ENCODE data around the gene MGST2. TPM values are rescaled to one million over a fixed set of nuclear protein-coding genes. Genes with fewer than 3 reads are reported as not detected.
"Not testable (repeated sequence)": the region's sequence is repeated elsewhere in the genome, so short reads cannot be mapped to it uniquely, and the experiment has no call there.

Gene MGST2
- total RNA-seq, 1 donor, result 3.6 TPM

DNA sequence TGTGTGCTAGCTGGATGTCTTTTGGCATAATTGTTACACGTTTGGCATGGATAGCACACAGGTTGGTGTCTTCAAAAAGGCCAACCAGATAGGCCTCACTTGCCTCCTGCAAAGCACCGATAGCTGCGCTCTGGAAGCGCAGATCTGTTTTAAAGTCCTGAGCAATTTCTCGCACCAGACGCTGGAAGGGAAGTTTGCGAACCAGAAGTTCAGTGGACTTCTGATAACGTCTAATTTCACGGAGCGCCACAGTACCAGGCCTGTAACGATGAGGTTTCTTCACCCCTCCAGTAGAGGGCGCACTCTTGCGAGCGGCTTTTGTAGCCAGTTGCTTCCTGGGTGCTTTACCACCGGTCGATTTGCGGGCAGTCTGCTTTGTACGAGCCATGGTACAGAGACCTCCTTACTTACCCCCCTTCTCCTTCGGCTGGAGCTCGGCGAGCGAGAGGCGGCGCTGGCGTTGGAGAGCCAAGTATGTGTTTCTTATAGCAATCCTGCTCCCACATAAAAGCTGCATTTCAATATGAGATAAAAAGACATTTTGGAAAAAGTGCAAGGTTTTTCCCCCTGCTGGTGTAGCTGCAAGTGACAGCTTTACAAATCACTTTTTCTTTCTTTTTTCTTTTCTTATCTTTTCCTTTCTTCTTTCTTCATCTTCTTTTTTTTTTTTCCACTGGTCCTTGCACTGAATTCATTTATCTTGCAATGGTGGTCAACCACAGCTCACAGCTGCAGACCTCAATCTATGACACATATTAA is 32.7 kb downstream of the MGST2 start:
- not testable (repeated sequence) for DNase-seq (ENCODE audit: low read depth)

GRCh38 chr4:139700568-139700967 is 34.9 kb downstream of the MGST2 start:
- TF ChIP-seq, protein P1, sequence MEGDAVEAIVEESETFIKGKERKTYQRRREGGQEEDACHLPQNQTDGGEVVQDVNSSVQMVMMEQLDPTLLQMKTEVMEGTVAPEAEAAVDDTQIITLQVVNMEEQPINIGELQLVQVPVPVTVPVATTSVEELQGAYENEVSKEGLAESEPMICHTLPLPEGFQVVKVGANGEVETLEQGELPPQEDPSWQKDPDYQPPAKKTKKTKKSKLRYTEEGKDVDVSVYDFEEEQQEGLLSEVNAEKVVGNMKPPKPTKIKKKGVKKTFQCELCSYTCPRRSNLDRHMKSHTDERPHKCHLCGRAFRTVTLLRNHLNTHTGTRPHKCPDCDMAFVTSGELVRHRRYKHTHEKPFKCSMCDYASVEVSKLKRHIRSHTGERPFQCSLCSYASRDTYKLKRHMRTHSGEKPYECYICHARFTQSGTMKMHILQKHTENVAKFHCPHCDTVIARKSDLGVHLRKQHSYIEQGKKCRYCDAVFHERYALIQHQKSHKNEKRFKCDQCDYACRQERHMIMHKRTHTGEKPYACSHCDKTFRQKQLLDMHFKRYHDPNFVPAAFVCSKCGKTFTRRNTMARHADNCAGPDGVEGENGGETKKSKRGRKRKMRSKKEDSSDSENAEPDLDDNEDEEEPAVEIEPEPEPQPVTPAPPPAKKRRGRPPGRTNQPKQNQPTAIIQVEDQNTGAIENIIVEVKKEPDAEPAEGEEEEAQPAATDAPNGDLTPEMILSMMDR (IDR thresholded peaks at IDR 0.05; ENCODE audit: insufficient read depth, low read length), result no peak
- no peak overlapping the region for H3K4me3 ChIP-seq (ENCODE audit: low read depth, low read length)
- DNase-seq (ENCODE audit: low read depth), result no peak

More for the DNA sequence above, 32.7 kb downstream of the MGST2 start:
- TF ChIP-seq, protein P1 (IDR thresholded peaks at IDR 0.05; ENCODE audit: insufficient read depth, low read length), result peak; percentile 32
- not testable (repeated sequence) for H3K4me3 ChIP-seq (ENCODE audit: low read depth, low read length)

GRCh38 chr4:139704915-139705485 is 39.4 kb downstream of the MGST2 start:
- DNase-seq (ENCODE audit: low read depth), result peak; percentile 27
- no peak overlapping the region for H3K4me3 ChIP-seq (ENCODE audit: low read depth, low read length)
- TF ChIP-seq, protein P1 (IDR thresholded peaks at IDR 0.05; ENCODE audit: insufficient read depth, low read length), result no peak

DNA sequence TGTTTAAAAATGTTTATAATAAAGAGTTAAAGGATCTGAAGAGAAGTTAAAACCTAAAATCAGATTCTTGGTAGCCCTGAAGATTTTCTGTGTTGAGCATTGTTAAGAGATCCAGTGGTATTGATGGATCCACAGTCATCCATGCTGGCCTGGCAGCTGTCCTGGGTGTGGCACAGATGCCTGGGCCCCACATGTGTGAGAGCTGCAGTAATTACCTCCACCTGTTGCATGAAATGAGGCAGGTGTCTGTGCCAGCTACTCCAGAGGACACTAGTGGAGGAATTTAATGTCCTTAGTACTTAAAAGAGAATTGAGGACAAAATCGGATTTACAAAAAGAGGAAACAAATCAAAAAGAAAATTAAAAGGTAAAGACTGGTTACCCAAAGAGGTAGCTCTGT is 44.0 kb downstream of the MGST2 start:
- no peak for DNase-seq (ENCODE audit: low read depth)
- H3K4me3 ChIP-seq (ENCODE audit: low read depth, low read length), result no peak overlapping the region
- TF ChIP-seq, protein P1 (IDR thresholded peaks at IDR 0.05; ENCODE audit: insufficient read depth, low read length), result no peak

DNA sequence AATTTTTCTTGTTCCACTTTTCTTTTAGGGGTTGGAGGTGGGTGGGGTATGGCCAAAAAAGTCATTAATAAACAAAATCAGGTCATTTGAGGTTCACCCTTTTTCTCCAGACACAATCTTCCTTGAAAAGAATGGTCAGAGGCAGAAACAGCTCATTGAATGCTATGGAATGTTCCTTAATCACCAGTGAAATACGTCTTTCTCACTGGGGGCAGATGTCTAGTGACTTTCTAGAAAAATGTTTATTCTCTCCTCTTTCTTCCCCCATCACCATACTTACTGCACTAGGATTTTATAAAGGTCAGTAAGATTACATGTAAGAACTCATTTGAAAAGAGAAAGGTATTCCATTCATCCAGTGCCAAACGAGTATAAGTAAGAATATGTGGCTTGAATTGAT is 44.5 kb downstream of the MGST2 start:
- TF ChIP-seq, protein P1 (IDR thresholded peaks at IDR 0.05; ENCODE audit: insufficient read depth, low read length), result no peak
- H3K4me3 ChIP-seq (ENCODE audit: low read depth, low read length), result no peak overlapping the region
- DNase-seq (ENCODE audit: low read depth), result no peak

- H3K4me3 ChIP-seq (ENCODE audit: low read depth, low read length), result no peak overlapping the region
- TF ChIP-seq, protein P1 (IDR thresholded peaks at IDR 0.05; ENCODE audit: insufficient read depth, low read length), result no peak
- peak; percentile 51 for DNase-seq (ENCODE audit: low read depth)
Measured at GRCh38 chr4:139711461-139711860, 45.8 kb downstream of the MGST2 start.
